ENCODE data around the gene GTF3C4.

Gene GTF3C4, protein sequence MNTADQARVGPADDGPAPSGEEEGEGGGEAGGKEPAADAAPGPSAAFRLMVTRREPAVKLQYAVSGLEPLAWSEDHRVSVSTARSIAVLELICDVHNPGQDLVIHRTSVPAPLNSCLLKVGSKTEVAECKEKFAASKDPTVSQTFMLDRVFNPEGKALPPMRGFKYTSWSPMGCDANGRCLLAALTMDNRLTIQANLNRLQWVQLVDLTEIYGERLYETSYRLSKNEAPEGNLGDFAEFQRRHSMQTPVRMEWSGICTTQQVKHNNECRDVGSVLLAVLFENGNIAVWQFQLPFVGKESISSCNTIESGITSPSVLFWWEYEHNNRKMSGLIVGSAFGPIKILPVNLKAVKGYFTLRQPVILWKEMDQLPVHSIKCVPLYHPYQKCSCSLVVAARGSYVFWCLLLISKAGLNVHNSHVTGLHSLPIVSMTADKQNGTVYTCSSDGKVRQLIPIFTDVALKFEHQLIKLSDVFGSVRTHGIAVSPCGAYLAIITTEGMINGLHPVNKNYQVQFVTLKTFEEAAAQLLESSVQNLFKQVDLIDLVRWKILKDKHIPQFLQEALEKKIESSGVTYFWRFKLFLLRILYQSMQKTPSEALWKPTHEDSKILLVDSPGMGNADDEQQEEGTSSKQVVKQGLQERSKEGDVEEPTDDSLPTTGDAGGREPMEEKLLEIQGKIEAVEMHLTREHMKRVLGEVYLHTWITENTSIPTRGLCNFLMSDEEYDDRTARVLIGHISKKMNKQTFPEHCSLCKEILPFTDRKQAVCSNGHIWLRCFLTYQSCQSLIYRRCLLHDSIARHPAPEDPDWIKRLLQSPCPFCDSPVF

GRCh38 chr9:132670457-132671391 lies at the start of gene GTF3C4:
Gene GTF3C4, plus strand, starts transcription at chr9:132670464. Its CDS starts 135 bp downstream, at chr9:132670599.
- DNase-seq (ENCODE audit: low read depth), result peak; percentile 22

DNA sequence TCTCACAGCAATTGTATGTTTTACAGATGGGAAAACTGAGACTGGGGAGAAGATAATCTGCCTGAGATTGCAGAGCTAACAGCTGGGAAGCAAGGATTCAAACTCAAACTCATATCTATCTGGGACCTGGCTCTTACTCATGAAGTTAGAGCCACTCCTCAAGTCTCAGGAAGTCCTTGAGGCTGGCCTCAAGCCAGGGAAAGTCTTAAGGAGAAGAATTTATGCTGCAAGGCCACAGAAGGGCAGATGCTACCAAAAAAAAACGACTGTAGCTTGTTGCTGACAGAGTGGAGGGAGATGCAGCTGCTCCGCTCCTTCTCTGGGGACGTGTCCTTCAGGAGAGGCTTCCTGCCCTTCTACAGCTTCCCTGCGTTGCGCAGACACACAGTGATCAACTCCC lies 48.1 kb upstream of the GTF3C4 start:
- DNase-seq (ENCODE audit: low read depth), result no peak

GRCh38 chr9:132626285-132626684 lies 44.0 kb upstream of the GTF3C4 start:
- no peak for DNase-seq (ENCODE audit: low read depth)

- DNase-seq (ENCODE audit: low read depth), result no peak
Observed at GRCh38 chr9:132627106-132627505, 43.2 kb upstream of the GTF3C4 start.

DNA sequence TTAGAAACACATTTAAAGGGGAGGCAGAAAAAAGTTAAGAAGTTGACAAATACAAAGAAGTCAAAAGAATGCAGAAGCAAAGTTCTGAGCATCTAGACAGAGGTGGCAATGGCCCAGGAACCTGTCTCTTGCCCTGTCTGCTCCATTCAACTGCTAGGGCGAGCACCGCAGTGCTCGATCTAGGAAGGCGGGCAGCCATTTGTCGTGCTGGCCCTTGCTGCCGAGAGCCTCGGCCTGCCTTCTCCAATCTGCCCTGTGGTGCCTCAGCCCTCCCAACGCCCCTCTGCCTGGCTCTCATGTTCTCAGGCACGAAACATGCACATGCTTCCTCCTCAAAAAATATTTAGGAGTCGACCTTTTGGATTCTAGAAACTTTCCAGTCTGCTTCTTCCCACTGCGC lies 42.7 kb upstream of the GTF3C4 start:
- DNase-seq (ENCODE audit: low read depth), result no peak

GRCh38 chr9:132628746-132629145 lies 41.5 kb upstream of the GTF3C4 start:
- no peak for DNase-seq (ENCODE audit: low read depth)

- DNase-seq (ENCODE audit: low read depth), result no peak
Observed at GRCh38 chr9:132630116-132630515, 40.1 kb upstream of the GTF3C4 start.

GRCh38 chr9:132630811-132631210 lies 39.5 kb upstream of the GTF3C4 start:
- DNase-seq (ENCODE audit: low read depth), result no peak

- no peak for DNase-seq (ENCODE audit: low read depth)
Observed at GRCh38 chr9:132631280-132631679, 39.0 kb upstream of the GTF3C4 start.

DNA sequence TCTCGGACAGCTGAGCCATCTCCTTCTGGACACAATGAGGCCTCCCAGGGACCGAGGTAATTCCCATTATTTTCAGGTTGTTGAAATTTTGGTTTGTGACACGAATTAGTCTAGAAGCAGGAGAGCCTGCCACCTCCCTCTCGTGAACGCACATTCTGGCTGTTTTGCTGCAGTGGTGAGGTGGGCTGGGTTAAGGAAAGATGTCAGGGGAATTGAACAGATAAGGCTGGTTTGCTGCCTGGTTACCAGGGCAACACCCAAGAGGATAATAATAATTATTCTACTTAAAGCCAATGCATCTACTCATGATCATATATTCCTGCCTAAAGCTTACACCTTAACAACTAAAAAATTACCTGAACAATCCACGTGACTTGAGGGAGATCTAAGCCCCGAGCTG lies 38.6 kb upstream of the GTF3C4 start:
- no peak for DNase-seq (ENCODE audit: low read depth)

DNA sequence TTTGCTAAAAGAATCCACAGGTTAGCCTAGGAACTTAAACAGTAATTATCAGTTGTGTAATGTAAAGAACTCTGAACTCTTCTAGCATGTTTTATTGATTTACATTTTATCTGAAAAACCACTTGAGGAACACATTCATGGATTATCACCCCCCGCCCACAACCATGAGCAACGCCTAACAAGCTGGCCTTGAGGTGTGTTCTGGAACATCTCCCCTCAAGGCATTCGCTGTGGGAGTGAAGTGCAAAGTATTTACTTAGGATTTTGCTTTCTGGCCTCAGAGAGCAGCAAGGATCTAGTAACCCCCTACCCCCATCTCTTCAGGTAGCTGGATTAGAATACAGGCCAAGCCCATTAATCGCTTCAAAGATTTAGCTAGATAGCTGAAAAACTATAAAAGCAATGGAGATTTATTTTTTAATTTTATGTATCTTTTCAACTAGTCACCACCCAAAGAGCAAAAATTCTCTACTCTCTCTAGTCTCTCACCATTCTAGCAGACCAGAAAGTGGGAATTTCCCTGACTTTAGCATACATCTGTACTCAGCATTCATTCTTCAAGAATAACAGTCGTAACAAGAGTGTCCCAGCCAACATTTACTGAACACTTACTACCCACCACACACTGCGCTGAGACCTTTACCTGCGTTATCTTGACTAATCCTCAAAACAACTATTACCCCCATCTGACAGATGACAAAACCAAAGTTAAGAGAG lies 37.7 kb upstream of the GTF3C4 start:
- DNase-seq (ENCODE audit: low read depth), result no peak

DNA sequence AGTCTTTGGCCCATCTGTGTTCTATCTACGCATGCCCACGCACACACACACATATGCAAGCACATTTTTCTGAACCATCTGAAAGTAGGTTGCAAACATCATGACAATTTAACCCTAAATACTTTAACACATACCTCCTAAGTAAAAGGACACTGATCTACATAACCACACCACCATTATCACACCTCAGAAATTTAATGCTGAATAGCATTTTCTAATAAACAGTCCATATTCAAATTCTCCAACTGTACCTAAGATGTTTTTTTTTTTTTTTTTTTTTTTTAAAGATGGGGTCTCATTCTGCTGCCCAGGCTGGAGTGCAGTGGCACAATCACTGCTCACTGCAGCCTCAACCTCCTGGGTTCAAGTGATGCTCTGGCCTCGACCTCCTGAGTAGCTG lies 35.9 kb upstream of the GTF3C4 start:
- DNase-seq (ENCODE audit: low read depth), result no peak

DNA sequence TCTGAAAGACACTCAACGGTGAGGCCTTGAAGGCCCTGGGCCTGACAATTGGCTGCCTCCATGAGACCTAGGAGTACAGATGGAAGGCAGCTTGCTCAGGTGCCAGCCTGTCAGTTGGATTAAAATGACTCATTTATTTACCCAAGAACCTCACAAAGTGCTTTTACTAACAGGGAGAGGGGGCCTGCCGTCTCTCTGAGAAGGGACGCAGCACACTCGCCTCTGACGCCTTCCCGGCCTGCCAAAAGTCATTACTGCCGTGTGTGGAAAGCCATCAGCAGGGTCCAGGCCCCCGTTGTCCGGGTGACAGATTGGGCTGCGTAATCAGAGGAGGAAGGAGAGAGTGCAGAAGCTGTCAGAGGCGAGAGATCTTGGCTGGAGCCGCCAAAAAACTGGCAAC lies 32.9 kb upstream of the GTF3C4 start:
- DNase-seq (ENCODE audit: low read depth), result no peak

DNA sequence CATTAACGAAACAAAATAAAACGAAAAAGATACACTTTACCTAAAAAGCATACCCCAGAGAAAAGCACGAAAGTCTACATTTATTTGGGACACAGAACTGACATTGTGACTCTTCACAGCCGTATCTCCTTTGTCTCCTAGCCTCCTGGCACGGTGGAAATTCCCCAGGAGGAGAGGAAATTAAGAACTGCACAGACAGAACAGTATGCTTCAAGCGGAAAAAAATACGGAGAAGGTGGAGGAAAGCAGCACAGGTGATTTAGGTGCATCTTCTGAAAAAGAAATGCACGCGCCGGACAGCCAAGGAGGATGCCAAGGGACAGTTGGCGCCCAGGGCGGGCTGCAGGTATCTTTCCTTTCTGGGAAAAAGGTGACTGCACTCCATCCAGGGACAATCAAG lies 32.5 kb upstream of the GTF3C4 start:
- DNase-seq (ENCODE audit: low read depth), result no peak

DNA sequence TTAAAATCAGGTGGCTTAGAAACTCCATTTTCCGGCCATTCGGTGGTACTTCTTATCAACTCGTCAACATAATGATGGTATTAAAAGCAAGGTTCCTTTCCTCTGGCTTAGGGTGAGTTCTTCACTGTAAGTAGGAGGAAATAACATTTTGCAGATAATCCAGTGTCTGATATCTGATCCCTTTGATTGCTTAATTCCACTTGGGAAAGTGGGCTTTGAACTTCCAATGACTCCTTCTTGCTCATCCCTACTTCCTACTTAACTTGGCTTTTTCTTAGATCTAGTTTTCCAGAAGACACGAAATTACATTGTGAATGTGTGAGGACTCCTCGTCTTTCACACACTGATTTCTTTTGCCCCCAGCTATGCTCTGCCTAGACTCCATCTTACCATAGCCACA lies 32.0 kb upstream of the GTF3C4 start:
- no peak for DNase-seq (ENCODE audit: low read depth)

DNA sequence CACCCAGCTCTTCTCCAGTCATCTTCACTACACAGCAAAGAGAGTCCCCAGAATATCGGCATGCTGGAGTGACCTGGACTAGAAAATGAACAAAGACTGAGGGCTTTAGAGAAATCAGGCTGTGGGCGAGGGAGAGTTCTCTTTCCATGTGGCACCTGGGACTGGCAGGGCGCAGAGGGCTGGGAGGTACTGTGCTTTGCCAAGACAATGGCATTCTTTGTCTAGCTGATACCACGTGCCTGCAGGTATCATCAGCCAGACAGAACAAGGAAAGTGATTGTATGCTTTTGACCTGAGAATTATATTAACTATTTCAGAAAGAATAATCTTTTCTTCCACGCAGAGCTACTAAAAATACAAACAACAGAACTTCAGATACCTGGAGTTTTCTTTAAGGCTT lies 30.9 kb upstream of the GTF3C4 start:
- no peak for DNase-seq (ENCODE audit: low read depth)

DNA sequence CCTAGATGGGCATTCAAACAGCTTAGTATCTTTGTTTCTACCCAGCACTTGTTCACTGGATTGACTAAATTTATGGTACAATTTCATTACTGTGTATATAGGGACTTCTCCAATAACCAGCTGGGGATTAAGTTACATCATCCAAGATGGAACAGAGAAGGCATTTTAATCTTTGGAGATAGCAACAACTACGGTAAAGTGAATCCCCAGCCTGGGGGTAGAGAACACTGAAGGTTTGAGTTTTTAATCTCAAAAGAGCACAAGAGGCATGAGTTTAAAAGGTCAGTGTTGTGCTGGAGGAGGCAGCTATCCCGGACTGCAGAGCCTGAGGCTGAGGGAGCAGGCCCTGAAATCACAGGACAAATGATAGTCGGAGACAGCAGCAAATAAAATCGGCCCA lies 29.0 kb upstream of the GTF3C4 start:
- DNase-seq (ENCODE audit: low read depth), result no peak

- DNase-seq (ENCODE audit: low read depth), result no peak
Observed at GRCh38 chr9:132644251-132644650, 26.0 kb upstream of the GTF3C4 start.

GRCh38 chr9:132645306-132645705 lies 25.0 kb upstream of the GTF3C4 start:
- no peak for DNase-seq (ENCODE audit: low read depth)

- no peak for DNase-seq (ENCODE audit: low read depth)
Observed at GRCh38 chr9:132645711-132646110, 24.6 kb upstream of the GTF3C4 start.

GRCh38 chr9:132646726-132647125 lies 23.5 kb upstream of the GTF3C4 start:
- no peak for DNase-seq (ENCODE audit: low read depth)

GRCh38 chr9:132647355-132647754 lies 22.9 kb upstream of the GTF3C4 start:
- DNase-seq (ENCODE audit: low read depth), result no peak
